GM12874 (cell line): ENCODE results near the gene GBP7.

ENCODE experiments used
- CTCF ChIP-seq: IDR thresholded peaks from 2 replicates; pipeline ENCODE4 v1.5.1; 2011; ENCODE audit warnings: low read depth, mild to moderate bottlenecking, control low read depth, low read length, moderate library complexity; ENCODE audit not compliant: insufficient read depth

Gene GBP7

GRCh38 chr1:89167590-89168230, 8.1 kb downstream of the GBP7 start:
- no peak for TF ChIP-seq CTCF

- no peak for TF ChIP-seq CTCF
Measured at GRCh38 chr1:89166705-89167104, 9.1 kb downstream of the GBP7 start.

GRCh38 chr1:89165811-89166210, 10.0 kb downstream of the GBP7 start:
- no peak for TF ChIP-seq CTCF

- no peak for TF ChIP-seq CTCF
Measured at GRCh38 chr1:89151047-89151446, 24.8 kb downstream of the GBP7 start.

- TF ChIP-seq CTCF = no peak
Measured at GRCh38 chr1:89149976-89150375, 25.8 kb downstream of the GBP7 start.

GRCh38 chr1:89149229-89149628, 26.6 kb downstream of the GBP7 start:
- TF ChIP-seq CTCF = no peak

- TF ChIP-seq CTCF = no peak
Measured at GRCh38 chr1:89147678-89148658, 27.8 kb downstream of the GBP7 start.
